DOHH2 (cell line): Measurements from ENCODE around the gene AMPH.

ENCODE experiments used
- H3F3A ChIP-seq: fragments of 200-600 bp; sonication (generic), shearing (Covaris generic); 2 replicates; pipeline ENCODE4 v1.6.0; 2016; ENCODE audit warnings: antibody characterized with exemption, mild to moderate bottlenecking; ENCODE audit not compliant: control insufficient read depth, insufficient read depth
- H3K27ac ChIP-seq: fragments of 200-600 bp; sonication (generic); 2 replicates; pipeline ENCODE4 v1.5.1; 2014; ENCODE audit warnings: low read depth, mild to moderate bottlenecking, low read length, moderate library complexity
- H3K27me3 ChIP-seq: fragments of 200-600 bp; sonication (generic); 2 replicates; pipeline ENCODE4 v1.6.1; 2014; ENCODE audit warnings: mild to moderate bottlenecking, low read length, mixed read lengths; ENCODE audit not compliant: control insufficient read depth
- H3K36me3 ChIP-seq: fragments of 200-600 bp; sonication (generic); 2 replicates; pipeline ENCODE4 v1.6.1; 2014; ENCODE audit warnings: mild to moderate bottlenecking, low read length, moderate library complexity, mixed read lengths; ENCODE audit not compliant: control insufficient read depth
- H3K4me1 ChIP-seq: fragments of 200-600 bp; sonication (generic); 2 replicates; pipeline ENCODE4 v1.6.1; 2014; ENCODE audit warnings: mild to moderate bottlenecking, low read length, mixed read lengths; ENCODE audit not compliant: control insufficient read depth
- H3K4me2 ChIP-seq: fragments of 200-600 bp; sonication (generic); 2 replicates; pipeline ENCODE4 v1.6.0; 2014; ENCODE audit warnings: mild to moderate bottlenecking, low read length, moderate library complexity
- H3K4me3 ChIP-seq: fragments of 200-600 bp; sonication (generic); 2 replicates; pipeline ENCODE4 v1.5.1; 2014; ENCODE audit warnings: mild to moderate bottlenecking, low read length, mixed read lengths
- H3K79me2 ChIP-seq: fragments of 200-600 bp; sonication (generic); 2 replicates; pipeline ENCODE4 v1.6.1; 2014; ENCODE audit warnings: mild to moderate bottlenecking, low read length, mixed read lengths; ENCODE audit not compliant: control insufficient read depth
- H3K9me2 ChIP-seq: fragments of 200-600 bp; sonication (generic); replicated peaks from 2 replicates; pipeline ENCODE4 v1.6.1; 2014; ENCODE audit warnings: mild to moderate bottlenecking, low read length, mixed read lengths; ENCODE audit not compliant: control insufficient read depth
- H3K9me3 ChIP-seq: fragments of 200-600 bp; sonication (generic); 2 replicates; pipeline ENCODE4 v1.6.1; 2014; ENCODE audit warnings: antibody characterized with exemption, low read length, mixed read lengths; ENCODE audit not compliant: control insufficient read depth, insufficient read depth
- H4K20me1 ChIP-seq: fragments of 200-600 bp; sonication (generic); 2 replicates; pipeline ENCODE4 v1.6.0; 2014; ENCODE audit warnings: low read depth, mild to moderate bottlenecking, antibody characterized with exemption, low read length, moderate library complexity; ENCODE audit not compliant: control insufficient read depth, insufficient read depth
- EZH2phosphoT487 ChIP-seq: fragments of 200-600 bp; sonication (generic); IDR thresholded peaks from 2 replicates; pipeline ENCODE4 v1.6.1; 2017; ENCODE audit warnings: borderline replicate concordance, mild to moderate bottlenecking, antibody characterized with exemption, low read length, moderate library complexity, mixed read lengths
- TF ChIP-seq, protein P1 (sequence below): fragments of 200-600 bp; sonication (generic); IDR thresholded peaks from one replicate; pipeline ENCODE4 v1.5.1; 2014; ENCODE audit warnings: antibody characterized with exemption, mild to moderate bottlenecking, low read depth, low read length; ENCODE audit not compliant: poor library complexity, severe bottlenecking

AMPH gene

DNA sequence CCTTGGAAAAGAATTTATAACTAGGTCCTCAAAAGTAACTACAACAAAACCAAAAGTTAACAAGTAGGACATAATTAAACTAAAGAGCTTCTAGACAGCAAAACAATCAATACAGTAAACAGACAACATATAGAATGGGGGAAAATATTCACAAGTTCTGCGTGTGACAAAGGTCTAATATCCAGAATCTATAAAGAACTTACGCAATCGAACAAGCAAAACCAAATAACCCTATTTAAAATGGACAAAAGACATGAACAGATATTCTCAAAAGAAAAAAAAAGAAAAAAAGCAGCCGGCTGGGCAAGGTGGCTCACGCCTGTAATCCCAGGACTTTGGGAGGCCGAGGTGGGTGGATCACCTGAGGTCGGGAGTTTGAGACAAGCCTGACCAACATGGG, 33.8 kb upstream of the AMPH start:
- Histone ChIP-seq H3K9me2 (no peaks in the 10 kb centered on the region), H3K79me2 (no peaks in the 10 kb centered on the region), H3K4me3 (no peak overlapping the region), H3K9me3 (no peaks in the 10 kb centered on the region), H3K36me3 (no peaks in the 10 kb centered on the region), H3K4me1 (no peaks in the 10 kb centered on the region), H3K27me3 (peaks cover 4% of the 10 kb centered on the region), H3F3A (no peaks in the 10 kb centered on the region), H4K20me1 (no peaks in the 10 kb centered on the region), H3K27ac (no peak overlapping the region), H3K4me2 (no peak overlapping the region)
- TF ChIP-seq, protein P1, sequence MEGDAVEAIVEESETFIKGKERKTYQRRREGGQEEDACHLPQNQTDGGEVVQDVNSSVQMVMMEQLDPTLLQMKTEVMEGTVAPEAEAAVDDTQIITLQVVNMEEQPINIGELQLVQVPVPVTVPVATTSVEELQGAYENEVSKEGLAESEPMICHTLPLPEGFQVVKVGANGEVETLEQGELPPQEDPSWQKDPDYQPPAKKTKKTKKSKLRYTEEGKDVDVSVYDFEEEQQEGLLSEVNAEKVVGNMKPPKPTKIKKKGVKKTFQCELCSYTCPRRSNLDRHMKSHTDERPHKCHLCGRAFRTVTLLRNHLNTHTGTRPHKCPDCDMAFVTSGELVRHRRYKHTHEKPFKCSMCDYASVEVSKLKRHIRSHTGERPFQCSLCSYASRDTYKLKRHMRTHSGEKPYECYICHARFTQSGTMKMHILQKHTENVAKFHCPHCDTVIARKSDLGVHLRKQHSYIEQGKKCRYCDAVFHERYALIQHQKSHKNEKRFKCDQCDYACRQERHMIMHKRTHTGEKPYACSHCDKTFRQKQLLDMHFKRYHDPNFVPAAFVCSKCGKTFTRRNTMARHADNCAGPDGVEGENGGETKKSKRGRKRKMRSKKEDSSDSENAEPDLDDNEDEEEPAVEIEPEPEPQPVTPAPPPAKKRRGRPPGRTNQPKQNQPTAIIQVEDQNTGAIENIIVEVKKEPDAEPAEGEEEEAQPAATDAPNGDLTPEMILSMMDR: no peak
- TF ChIP-seq EZH2phosphoT487: no peak

DNA sequence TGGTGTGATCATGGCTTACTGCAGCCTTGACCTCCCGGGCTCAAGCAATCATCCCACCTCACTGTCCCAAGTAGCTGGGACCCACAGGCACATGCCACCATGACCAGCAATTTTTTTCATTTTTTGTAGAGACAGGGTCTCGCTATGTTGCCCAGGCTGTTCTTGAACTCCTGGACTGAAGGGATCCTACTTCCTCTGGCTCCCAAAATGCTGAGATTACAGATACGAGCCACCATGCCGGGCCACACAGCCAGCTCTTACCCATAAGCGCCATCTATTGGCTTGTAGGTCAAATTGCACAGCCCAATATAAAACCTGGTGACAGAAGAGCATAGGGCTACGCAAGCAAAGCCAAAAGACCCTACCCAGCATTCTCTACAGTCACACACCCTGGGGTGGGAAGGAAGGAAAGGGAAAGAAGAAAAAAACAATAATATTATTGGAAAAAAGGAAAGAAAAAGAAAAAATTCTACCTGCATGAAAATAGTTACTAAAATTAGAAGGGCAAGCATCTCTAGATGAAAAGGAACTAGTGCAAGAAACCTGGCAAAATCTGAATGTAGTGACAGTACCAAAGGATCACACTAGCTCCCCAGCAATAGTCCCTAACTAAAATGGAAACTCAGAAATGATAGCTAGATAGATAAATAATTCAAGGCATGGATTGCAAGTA, 29.4 kb upstream of the AMPH start:
- no peak overlapping the region for H3K4me3 ChIP-seq
- H3K27ac ChIP-seq: no peak overlapping the region
- no peaks in the 10 kb centered on the region for H3K9me2 ChIP-seq
- no peaks in the 10 kb centered on the region for H3K4me1 ChIP-seq
- no peak overlapping the region for H3K4me2 ChIP-seq
- no peaks in the 10 kb centered on the region for H3K36me3 ChIP-seq
- TF ChIP-seq, protein P1: peak; percentile 89
- TF ChIP-seq EZH2phosphoT487: 0 out of 2 replicates have a peak, but pooled peaks have one; percentile 31
- H3K27me3 ChIP-seq: peaks cover 4% of the 10 kb centered on the region
- H3K79me2 ChIP-seq: no peaks in the 10 kb centered on the region
- no peaks in the 10 kb centered on the region for H3F3A ChIP-seq
- no peaks in the 10 kb centered on the region for H3K9me3 ChIP-seq
- no peaks in the 10 kb centered on the region for H4K20me1 ChIP-seq

DNA sequence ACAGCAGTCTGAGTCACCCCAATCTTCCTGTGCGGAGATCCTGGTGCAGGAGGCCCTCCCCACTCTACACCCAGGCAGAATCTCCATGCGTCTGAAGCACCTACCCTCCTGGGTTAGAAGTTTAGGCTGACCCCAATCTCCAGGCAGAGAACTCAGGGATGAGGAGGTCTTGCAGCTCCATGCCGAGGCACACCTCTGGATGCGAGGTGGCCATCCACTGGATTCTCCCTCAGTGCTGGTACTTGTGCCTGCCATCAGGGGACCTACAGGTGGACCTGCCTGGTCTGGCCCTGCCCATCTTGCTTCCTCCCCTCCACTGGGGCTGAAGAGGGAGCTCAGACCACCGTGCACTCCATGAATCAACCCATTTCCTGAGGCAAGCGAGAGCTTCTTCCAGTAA, 28.8 kb upstream of the AMPH start:
- H3K9me3 ChIP-seq: no peaks in the 10 kb centered on the region
- H3K4me2 ChIP-seq: no peak overlapping the region
- TF ChIP-seq, protein P1: no peak
- no peak for TF ChIP-seq EZH2phosphoT487
- H3K79me2 ChIP-seq: no peaks in the 10 kb centered on the region
- H3K9me2 ChIP-seq: no peaks in the 10 kb centered on the region
- H3K36me3 ChIP-seq: no peaks in the 10 kb centered on the region
- peaks cover 4% of the 10 kb centered on the region for H3K27me3 ChIP-seq
- H3K27ac ChIP-seq: no peak overlapping the region
- no peak overlapping the region for H3K4me3 ChIP-seq
- H3K4me1 ChIP-seq: no peaks in the 10 kb centered on the region
- no peaks in the 10 kb centered on the region for H3F3A ChIP-seq
- H4K20me1 ChIP-seq: no peaks in the 10 kb centered on the region
